Lung (tissue), 12 donors: ENCODE results near the gene TIAM2. TPM values are rescaled to one million over a fixed set of nuclear protein-coding genes. Genes with fewer than 3 reads are reported as not detected.

ENCODE experiments used
- ATAC-seq: fragments of 200-7000 bp; cut with Tn5 transposase; one replicate; pipeline ENCODE4 v1.9.1; 2020; ENCODE audit warnings: moderate number of reproducible peaks; ENCODE audit not compliant: insufficient read depth, low FRiP score
- DNase-seq, 3 donors: peaks; one replicate each; pipeline ENCODE4 v3.0.0-alpha.2; 2013 to 2017
- H3K27ac ChIP-seq, 2 donors: one replicate each; pipeline ENCODE4 v1.5.1; 2013; ENCODE audit warnings: mild to moderate bottlenecking in 2 of 2, moderate library complexity in 2 of 2, control low read depth in 1 of 2, inconsistent platforms in 1 of 2, low read depth in 1 of 2, low read length in 1 of 2
- H3K27me3 ChIP-seq, 3 donors: one replicate each; pipeline ENCODE4 v1.5.1; 2013; ENCODE audit warnings: low read length in 2 of 3; ENCODE audit not compliant: control insufficient read depth in 3 of 3, insufficient read depth in 3 of 3
- H3K36me3 ChIP-seq, 4 donors: one replicate each; pipeline ENCODE4 v1.5.1; 2013; ENCODE audit warnings: low read length in 4 of 4, mild to moderate bottlenecking in 1 of 4, moderate library complexity in 1 of 4; ENCODE audit not compliant: control insufficient read depth in 4 of 4, insufficient read depth in 4 of 4
- H3K4me1 ChIP-seq, 5 donors: one replicate each; pipeline ENCODE4 v1.5.1; 2013; ENCODE audit warnings: low read length in 5 of 5, mild to moderate bottlenecking in 2 of 5, moderate library complexity in 1 of 5; ENCODE audit not compliant: control insufficient read depth in 5 of 5, insufficient read depth in 5 of 5
- H3K4me3 ChIP-seq: one replicate; pipeline ENCODE4 v1.5.1; 2013; ENCODE audit warnings: mild to moderate bottlenecking, control low read depth, moderate library complexity
- H3K9ac ChIP-seq, 2 donors: one replicate each; pipeline ENCODE4 v1.5.1; 2013; ENCODE audit warnings: low read length in 2 of 2, control low read depth in 1 of 2; ENCODE audit not compliant: insufficient read depth in 1 of 2
- H3K9me3 ChIP-seq, 4 donors: one replicate each; pipeline ENCODE4 v1.5.1; 2013; ENCODE audit warnings: low read length in 3 of 4, mild to moderate bottlenecking in 1 of 4, moderate library complexity in 1 of 4; ENCODE audit not compliant: control insufficient read depth in 4 of 4, insufficient read depth in 3 of 4
- WGBS, 2 donors: extraction: QIAGEN DNeasy Blood & Tissue Kit; methylation state at CpG; one replicate each; pipeline ENCODE4 v1.1.7; 2013; 5-methylcytosine and 5-hydroxymethylcytosine counted together
- polyA plus RNA-seq, 2 donors: library from polyadenylated mRNA; stranded (reverse); fragments of 200-250 nt; gene quantifications; one replicate each; pipeline ENCODE4 v1.2.1, GENCODE V29; 2013
- total RNA-seq, 2 donors: library from RNA; depleted of rRNA in 1 of 2; stranded (reverse); fragments of >200 nt in 1 of 2; gene quantifications; one replicate each; pipeline ENCODE4 v1.2.1, GENCODE V29; 2014 to 2021
- TF ChIP-seq, protein P1 (sequence below): IDR thresholded peaks from 2 replicates; pipeline ENCODE4 v1.5.1; 2012; ENCODE audit warnings: mild to moderate bottlenecking; ENCODE audit errors: control extremely low read depth, extremely low read depth
- donor health status: control.
- donor health status: control.
- donor health status: Bipolar disorder and iron deficiency.
- donor health status: healthy.
- donor health status: DM: yes; HTN: yes; CAD: no.

The TIAM2 gene
- total and polyA plus RNA-seq, 4 donors, result 1.8 to 17.5 (median 4.1) TPM

DNA sequence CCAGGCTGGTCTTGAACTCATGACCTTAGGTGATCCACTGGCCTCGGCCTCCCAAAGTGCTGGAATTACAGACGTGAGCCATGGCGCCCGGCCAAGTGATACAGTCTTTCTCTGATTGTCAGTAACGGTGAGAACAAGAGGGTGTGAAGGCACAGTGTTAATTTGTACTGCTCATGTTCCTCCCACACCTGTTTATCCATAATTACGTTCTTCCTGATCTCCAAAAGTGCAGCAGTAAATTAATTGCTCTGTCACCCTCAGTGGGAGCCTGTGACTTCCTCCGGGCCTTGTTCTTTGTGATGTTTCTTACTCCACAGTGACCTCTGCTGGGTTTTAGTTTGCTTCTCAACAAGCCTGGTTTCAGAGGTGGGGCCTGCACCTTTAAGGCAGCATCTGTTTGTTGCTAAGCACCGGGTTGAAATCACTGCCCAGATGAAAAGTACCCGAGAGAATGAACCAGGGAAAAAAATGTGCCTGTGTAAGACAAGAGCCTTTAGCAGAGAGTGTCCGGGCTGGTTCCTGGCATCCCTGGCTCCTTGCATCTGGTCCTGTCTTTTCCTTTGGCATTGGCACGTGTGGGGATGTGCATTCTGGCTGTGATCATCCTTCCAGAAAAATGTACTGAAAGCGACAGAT, 179.6 kb downstream of the TIAM2 start:
- Histone ChIP-seq H3K4me3 (no peak overlapping the region), H3K27me3 (no peaks in the 10 kb centered on the region), H3K9ac (no peak overlapping the region), H3K36me3 (no peaks in the 10 kb centered on the region), H3K27ac (no peak overlapping the region), H3K4me1 (peaks cover 0 to 19% (median 0%) of the 10 kb centered on the region in 5 donors), H3K9me3 (no peaks in the 10 kb centered on the region)
- 37 to 46% methylated on average over 12 of the region's 12 CpGs for WGBS, 2 donors
- ATAC-seq, result peak; percentile 83
- DNase-seq, result peak; percentile 64 to 85 (median 83)
- TF ChIP-seq, protein P1, sequence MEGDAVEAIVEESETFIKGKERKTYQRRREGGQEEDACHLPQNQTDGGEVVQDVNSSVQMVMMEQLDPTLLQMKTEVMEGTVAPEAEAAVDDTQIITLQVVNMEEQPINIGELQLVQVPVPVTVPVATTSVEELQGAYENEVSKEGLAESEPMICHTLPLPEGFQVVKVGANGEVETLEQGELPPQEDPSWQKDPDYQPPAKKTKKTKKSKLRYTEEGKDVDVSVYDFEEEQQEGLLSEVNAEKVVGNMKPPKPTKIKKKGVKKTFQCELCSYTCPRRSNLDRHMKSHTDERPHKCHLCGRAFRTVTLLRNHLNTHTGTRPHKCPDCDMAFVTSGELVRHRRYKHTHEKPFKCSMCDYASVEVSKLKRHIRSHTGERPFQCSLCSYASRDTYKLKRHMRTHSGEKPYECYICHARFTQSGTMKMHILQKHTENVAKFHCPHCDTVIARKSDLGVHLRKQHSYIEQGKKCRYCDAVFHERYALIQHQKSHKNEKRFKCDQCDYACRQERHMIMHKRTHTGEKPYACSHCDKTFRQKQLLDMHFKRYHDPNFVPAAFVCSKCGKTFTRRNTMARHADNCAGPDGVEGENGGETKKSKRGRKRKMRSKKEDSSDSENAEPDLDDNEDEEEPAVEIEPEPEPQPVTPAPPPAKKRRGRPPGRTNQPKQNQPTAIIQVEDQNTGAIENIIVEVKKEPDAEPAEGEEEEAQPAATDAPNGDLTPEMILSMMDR, result peak; percentile 42

DNA sequence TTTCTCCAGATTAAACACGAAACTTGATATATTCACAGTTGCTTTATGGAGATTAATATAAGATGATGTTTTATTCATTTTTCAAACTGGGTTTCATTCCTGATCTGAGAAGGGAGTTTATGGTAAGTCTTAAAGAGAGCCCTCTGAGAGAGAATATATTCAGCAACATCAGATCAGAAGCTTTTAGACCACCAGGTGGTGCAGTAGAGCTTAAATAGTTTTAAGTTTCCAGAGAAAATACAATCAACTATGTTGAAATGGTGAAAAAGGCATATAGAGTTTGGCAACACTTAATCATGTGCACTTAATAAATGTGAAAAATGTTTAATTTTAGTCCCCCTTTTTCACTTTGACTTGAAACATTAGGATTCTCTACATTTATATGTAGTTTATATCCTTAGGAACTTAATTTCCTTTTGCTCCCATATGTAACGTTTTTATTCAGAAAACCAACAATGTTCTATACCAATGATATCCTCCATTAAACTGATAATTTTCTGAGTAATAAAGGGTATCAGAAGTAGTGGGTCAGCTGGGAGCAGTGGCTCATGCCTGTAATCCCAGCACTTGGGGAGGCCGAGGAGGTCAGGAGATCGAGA, 182.3 kb downstream of the TIAM2 start:
- no peak for ATAC-seq
- Histone ChIP-seq H3K4me1 (no peaks in the 10 kb centered on the region), H3K27me3 (no peaks in the 10 kb centered on the region), H3K27ac (no peak overlapping the region), H3K9me3 (no peaks in the 10 kb centered on the region), H3K4me3 (no peak overlapping the region), H3K9ac (no peak overlapping the region), H3K36me3 (no peaks in the 10 kb centered on the region)
- TF ChIP-seq, protein P1, result peak; percentile 39
- 90 to 92% methylated on average over 4 of the region's 4 CpGs for WGBS, 2 donors
- DNase-seq, result peak; percentile 45 to 90 (median 88)

DNA sequence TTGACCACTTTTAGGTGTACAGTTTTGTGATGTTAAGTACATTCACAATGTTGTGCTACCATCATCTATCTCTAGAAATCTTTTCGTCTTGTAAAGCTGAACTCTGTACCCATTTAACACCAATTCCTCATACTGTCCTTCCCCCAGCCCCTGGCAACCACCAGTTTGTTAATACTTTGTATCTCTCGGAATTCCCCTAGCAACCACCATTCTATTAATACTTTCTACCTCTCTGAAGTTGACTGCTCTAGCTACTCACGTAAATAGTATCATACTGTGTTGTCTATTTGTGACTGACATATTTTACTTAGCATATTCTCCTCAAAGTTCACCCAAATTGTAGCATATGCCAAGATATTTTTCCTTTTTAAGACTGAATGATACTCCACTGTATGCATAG, 186.4 kb downstream of the TIAM2 start:
- TF ChIP-seq, protein P1, result no peak

More for the DNA sequence above, 186.4 kb downstream of the TIAM2 start:
- 86 to 92% methylated on average over 3 of the region's 3 CpGs for WGBS, 2 donors
- no peaks in the 10 kb centered on the region for H3K27me3 ChIP-seq
- H3K36me3 ChIP-seq, result no peaks in the 10 kb centered on the region
- H3K27ac ChIP-seq, result no peak overlapping the region
- ATAC-seq (no peak), DNase-seq (no peak)
- no peaks in the 10 kb centered on the region for H3K9me3 ChIP-seq
- H3K4me1 ChIP-seq, result peaks cover 0 to 5% (median 0%) of the 10 kb centered on the region in 5 donors
- no peak overlapping the region for H3K9ac ChIP-seq
- no peak overlapping the region for H3K4me3 ChIP-seq
